ENCODE measurements around the gene GASK1A.

GRCh38 chr3:42964266-42964665, 14.8 kb upstream of the GASK1A start:
- no peak for TF ChIP-seq CTCF (IDR thresholded peaks at IDR 0.05; ENCODE audit: low read depth, low read length)
- no peak for TF ChIP-seq MAX (IDR thresholded peaks at IDR 0.05; ENCODE audit: low read depth, low read length)
- no peak for TF ChIP-seq POLR2A (IDR thresholded peaks at IDR 0.05; ENCODE audit: extremely low read depth, insufficient read length)
